WI38 (cell line): ENCODE results near the gene MALT1.

Experiments used
- H3K4me3 ChIP-seq: 2 replicates; pipeline ENCODE4 v1.5.1; 2011; ENCODE audit warnings: low read depth, mild to moderate bottlenecking, control low read depth, low read length
- TF ChIP-seq, protein P1 (sequence below): IDR thresholded peaks from 2 replicates; pipeline ENCODE4 v1.5.1; 2012; ENCODE audit warnings: low read depth, mild to moderate bottlenecking, control low read depth, low read length

Gene MALT1

DNA sequence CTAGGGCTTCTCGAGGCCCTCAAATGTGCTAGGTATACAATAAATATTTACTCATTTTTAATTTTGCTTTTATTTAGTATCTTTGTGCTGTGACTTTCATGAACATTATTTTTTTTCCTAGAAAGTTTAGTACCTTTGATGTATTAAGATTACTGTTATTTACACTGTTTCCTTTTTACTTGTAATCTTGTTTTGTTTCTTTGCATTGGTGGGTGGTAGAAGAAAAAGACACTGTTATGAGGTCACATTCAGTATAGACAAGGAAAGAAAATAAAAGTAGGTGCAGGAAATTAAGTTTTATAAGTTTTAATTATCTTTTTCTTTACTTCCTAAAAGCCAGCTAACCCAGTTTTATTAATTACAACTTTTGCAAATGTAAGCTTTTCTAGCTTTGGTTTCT is 23.0 kb downstream of the MALT1 start:
- no peak overlapping the region for H3K4me3 ChIP-seq
- TF ChIP-seq, protein P1, sequence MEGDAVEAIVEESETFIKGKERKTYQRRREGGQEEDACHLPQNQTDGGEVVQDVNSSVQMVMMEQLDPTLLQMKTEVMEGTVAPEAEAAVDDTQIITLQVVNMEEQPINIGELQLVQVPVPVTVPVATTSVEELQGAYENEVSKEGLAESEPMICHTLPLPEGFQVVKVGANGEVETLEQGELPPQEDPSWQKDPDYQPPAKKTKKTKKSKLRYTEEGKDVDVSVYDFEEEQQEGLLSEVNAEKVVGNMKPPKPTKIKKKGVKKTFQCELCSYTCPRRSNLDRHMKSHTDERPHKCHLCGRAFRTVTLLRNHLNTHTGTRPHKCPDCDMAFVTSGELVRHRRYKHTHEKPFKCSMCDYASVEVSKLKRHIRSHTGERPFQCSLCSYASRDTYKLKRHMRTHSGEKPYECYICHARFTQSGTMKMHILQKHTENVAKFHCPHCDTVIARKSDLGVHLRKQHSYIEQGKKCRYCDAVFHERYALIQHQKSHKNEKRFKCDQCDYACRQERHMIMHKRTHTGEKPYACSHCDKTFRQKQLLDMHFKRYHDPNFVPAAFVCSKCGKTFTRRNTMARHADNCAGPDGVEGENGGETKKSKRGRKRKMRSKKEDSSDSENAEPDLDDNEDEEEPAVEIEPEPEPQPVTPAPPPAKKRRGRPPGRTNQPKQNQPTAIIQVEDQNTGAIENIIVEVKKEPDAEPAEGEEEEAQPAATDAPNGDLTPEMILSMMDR: no peak

DNA sequence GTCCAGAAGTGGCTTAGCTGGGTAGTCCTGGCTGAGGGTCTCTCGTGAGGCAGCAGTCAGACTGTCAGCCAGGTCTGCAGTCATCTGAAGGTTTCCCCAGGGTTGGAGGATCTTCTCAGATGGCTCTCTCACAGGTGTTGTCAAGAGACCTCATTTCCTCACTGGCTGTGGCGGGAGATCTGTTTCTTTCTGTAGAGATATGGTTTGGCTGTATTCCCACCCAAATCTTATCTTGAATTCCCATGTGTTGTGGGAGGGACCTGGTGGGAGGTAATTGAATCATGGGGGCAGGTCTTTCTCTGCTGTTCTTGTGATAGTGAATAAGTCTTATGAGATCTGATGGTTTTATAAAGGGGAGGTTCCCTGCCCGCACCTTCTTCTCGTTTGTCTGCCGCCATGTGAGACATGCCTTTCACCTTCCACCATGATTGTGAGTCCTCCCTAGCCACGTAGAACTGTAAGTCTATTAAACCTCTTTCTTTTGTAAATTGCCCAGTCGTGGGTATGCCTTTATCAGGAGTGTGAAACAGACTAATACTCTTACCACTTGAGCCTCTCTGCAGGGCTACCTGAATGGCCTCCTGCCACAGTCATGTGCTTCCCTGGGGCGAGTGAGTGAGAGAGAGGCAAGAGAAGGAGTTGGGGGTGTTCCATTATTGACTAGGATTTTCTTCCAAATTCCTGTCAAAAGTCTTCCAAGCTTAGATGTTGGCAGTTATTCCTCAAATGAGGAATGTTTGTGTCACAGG is 23.6 kb downstream of the MALT1 start:
- TF ChIP-seq, protein P1: no peak
- H3K4me3 ChIP-seq: no peak overlapping the region

DNA sequence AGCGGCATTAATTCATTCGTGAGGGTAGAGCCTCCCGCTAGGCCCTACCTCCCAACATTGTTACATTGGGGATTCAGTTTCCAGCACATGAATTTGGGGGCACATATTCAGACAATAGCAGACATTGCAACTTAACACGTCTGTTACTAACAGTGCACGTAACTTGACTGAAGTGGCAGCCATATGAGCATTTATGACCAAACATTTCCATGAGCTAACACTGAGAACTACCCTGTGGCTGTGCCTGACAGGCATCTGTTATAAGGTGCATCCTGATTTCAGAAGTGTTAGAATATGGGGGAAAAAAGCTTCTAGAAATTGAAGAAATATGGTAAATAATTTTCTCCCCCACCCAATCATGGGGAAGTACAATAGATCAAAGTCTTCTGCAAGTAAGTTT is 24.5 kb downstream of the MALT1 start:
- no peak overlapping the region for H3K4me3 ChIP-seq
- TF ChIP-seq, protein P1: no peak

DNA sequence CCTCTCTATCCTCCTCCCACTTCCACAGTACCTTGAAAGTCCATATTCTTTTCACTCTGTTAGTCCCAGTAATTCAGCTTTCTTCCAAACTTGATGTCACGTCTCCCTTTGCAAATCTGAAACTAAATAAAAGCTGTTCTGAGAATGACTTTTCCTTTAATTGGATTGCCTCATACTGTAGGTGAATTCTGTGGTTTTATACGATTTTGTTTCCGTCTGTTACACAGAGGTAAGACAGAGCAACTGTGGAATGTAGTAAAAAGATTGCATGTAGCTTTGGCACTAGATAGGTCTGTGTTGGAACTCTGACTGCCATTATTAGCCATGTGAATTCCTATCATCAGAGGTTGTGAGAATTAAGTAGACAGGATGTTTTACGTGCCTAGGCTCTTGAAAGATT is 25.9 kb downstream of the MALT1 start:
- no peak overlapping the region for H3K4me3 ChIP-seq
- TF ChIP-seq, protein P1: no peak

DNA sequence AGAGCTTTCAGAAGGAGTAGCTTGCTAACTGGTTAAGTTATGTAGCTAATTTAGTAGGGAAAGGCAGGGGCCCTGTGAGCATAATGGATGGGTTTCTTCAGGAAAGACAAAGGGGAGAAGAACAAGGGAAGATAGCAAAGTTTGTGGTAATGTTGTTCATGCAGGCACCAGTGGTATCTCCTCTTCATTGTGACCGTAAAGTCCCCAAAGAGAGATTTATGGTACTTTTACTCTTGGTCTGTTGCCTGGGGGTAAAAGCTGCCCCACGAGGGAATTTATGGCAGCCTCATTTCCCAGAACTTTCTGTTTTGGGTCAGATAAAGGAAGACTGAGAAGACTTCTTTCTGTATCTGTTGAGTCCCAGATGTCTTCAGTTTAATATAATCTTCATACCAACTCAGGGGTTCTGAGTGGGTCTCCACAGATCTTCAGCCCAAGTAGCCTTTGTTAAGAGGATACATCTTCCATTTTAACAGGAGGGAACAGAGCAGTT is 27.5 kb downstream of the MALT1 start:
- H3K4me3 ChIP-seq: no peak overlapping the region
- TF ChIP-seq, protein P1: no peak

DNA sequence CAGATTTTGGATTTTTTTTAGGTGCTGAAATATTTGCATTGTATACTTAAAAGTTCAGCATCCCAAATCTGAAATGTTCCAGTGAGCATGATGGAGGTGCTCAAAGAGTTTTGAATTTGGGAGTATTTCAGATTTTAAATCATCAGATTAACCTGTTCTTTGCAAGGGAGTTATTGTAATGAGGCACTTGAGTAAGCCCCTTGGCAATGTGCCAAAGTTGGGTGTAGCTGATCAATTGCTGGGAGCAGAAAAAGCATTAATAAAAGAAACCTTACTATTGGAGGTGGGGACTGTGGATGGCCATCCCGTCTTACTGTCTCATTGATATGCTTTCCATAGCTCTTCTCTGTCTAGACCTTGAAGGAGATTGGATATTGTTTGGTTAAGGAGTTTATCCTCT is 28.3 kb downstream of the MALT1 start:
- TF ChIP-seq, protein P1: no peak
- H3K4me3 ChIP-seq: no peak overlapping the region

DNA sequence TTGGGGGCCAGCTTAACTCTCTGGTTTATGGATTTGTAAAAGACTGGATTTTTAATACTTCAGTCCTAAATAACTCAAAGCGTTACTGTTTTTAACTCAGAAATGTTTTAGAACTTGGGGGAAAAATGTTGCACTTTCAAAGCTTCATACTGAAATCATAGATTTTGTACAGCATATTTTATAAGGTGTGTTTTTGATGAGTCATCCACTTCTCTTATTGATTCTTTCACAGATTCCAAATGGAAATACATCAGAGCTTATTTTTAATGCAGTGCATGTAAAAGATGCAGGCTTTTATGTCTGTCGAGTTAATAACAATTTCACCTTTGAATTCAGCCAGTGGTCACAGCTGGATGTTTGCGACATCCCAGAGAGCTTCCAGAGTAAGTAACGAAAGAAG is 28.9 kb downstream of the MALT1 start:
- H3K4me3 ChIP-seq: no peak overlapping the region
- TF ChIP-seq, protein P1: no peak
